ENCODE measurements around the gene VCL.

The VCL gene

DNA sequence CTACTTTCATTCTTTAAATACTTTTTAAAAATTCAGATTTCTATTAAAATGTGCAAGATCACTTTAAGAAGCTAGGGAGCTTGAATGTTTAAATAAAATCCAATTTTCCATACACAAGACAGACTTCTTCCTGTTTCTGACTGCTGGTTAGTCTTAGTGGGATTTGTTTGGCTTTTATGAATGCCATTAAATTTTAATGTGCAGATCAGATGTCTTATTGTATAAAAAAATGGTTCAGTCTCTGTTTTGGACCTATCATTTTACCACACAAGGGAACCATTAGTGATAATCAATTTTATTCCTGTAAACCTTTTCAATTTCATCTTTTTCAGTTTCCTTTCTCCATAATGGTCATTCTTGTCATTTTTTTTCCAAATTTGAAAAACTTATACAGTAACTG is 63.2 kb downstream of the VCL start:
- TF ChIP-seq GATA2 (IDR thresholded peaks at IDR 0.05; ENCODE audit: low read depth, low read length) (no peak), GATA3 (IDR thresholded peaks at IDR 0.05; ENCODE audit: low read depth, low read length) (no peak)

DNA sequence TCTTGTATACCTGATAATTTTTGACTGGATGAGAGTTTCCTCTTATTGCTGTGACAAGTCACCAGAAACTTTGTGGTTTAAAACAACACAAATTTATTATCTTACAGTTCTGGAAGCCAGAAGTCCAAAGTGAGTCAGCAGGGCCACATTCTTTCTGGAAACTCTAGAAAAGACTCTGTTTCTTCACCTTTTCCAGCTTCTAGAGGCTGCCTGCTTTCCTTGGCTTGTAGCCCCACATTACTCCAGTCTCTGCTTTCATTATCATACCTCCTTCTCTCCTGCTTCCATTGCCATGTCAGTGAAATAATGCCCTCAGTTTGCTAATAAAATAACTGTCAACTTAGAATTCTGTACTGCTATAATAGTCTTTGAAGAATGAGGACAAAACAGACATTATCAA is 65.3 kb downstream of the VCL start:
- no peak for TF ChIP-seq GATA3 (IDR thresholded peaks at IDR 0.05; ENCODE audit: low read depth, low read length)
- TF ChIP-seq GATA2 (IDR thresholded peaks at IDR 0.05; ENCODE audit: low read depth, low read length), result no peak

DNA sequence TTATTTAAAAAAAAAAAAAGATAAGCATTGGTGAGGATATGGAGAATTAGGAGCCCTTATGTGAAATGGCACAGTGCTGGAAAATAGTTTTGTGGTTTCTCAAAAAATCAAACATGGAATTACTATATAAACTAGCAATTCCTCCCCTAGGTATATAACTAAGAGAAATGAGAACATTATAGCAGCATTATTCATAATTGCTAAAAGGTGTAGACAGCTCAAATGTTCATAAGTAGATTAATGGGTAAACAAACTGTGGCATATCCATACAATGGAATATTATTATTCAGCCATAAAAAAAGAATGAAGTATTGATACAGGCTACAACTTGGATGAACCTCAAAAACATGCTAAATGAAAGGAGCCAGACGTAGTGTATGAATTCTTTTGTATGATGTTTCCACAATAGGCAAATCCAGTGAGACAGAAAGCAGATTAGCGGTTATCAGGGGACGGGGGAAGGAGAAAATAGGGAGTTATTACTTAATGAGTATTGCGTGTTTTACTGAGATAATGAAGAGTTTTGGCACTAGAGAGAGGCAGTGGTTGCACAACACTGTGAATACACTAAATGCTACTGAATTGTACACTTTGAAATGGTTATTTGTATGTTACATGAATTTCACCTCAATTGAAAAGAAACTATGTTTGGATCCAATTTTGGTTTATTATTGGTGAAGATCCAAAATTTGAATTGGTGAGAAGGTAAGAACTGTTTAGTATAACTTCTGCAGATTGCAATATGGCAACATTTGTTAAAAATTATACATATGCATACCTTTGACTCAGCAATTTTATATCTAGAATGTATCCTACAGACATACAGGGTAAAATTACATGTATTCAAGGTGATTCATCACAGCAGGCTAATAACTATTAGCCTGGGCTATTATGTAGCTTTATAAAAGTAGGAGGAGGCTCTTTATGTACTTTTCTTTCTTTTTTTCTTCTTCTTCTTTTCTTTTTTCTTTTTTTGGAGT is 69.7 kb downstream of the VCL start:
- no peak for TF ChIP-seq GATA2 (IDR thresholded peaks at IDR 0.05; ENCODE audit: low read depth, low read length)

DNA sequence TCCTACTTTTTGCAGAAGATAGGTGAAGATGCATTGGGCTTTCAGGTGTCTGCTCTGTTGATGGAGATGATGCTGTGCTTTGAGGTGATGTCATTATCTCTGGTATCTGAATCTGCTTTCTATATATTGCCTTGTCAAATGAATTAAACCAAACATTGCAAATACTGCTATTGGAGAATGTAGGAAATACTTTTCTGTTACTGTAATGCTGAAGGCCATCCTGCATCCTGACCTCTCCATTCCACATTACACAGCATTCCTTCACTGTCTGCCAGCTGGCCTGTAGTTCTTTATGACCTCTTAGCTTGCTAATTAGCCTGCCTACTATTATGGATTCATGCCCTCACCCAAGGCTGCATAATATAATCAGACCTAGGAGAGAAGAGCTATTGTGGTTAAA is 73.2 kb downstream of the VCL start:
- TF ChIP-seq GATA3 (IDR thresholded peaks at IDR 0.05; ENCODE audit: low read depth, low read length), result no peak
- TF ChIP-seq GATA2 (IDR thresholded peaks at IDR 0.05; ENCODE audit: low read depth, low read length), result no peak

DNA sequence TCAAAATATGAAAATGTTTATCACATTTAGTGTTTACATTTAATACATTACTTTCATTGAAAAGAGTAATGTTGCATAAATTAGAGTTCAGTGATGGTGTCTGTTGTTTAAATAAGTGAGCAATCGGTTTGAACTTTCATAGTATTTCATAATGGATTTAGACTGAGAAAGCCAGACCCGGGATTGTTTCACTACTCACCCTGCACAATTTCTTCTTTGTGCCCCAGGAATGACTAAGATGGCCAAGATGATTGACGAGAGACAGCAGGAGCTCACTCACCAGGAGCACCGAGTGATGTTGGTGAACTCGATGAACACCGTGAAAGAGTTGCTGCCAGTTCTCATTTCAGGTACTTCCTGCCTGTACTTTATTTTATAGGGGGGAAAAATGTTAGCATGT is 74.6 kb downstream of the VCL start:
- TF ChIP-seq GATA3 (IDR thresholded peaks at IDR 0.05; ENCODE audit: low read depth, low read length), result no peak

DNA sequence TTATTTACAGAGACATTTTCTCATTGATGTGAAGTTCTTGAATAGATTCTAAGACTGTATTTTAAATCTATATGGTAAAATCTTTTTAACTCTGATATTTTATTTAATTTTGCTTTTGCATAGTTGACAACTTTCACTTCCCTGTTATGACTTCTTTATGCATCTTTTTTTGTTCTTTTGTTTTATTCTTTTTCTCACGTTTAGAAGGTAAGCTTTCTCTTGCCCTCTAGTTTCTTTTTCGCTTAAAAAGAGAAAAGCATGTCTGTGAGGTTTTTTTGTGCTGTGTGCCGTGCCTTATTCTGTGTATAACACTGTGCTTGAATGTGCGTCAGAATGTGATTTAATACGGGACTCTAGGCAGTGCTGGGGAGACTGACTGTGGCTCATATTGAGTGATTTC is 78.0 kb downstream of the VCL start:
- TF ChIP-seq GATA3 (IDR thresholded peaks at IDR 0.05; ENCODE audit: low read depth, low read length) (no peak), GATA2 (IDR thresholded peaks at IDR 0.05; ENCODE audit: low read depth, low read length) (no peak)

DNA sequence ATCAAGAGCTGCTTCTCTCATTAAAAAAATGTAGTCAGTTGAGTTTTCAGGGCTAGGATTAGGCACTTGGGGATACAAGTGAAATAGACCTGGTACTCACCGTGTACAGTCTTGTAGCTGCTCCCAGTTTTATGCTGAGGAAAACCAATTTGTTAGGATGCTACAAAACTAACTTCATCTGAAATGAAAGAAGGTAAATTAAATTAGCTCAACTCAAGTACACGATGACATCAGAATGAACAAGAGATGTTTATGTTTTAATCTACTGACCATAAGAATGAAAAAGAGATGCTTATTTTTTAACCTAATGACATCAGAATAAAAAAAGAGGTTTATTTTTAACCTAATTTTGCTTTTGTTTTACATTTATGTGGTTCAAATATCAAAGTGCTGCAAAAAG is 79.0 kb downstream of the VCL start:
- TF ChIP-seq GATA3 (IDR thresholded peaks at IDR 0.05; ENCODE audit: low read depth, low read length), result no peak
- no peak for TF ChIP-seq GATA2 (IDR thresholded peaks at IDR 0.05; ENCODE audit: low read depth, low read length)

DNA sequence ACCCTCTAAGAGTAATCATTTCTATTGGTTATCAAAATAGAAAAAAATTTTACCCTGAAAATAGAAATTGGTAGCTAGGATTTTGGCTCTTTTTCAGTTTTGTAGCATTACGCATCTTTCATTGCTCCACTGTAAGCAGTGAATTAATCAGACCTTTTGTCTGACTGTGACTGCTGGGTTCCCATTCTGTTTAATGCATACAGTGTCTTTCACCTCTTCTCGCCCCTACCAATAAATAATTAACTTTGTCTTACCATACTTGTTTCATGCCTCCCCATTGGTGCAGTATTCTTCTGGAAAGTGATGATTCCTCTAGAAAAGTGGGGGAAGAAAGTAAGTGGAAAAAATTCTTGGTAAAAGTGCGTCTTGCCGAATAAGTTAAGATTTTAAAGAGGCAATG is 79.5 kb downstream of the VCL start:
- TF ChIP-seq GATA2 (IDR thresholded peaks at IDR 0.05; ENCODE audit: low read depth, low read length) (no peak), GATA3 (IDR thresholded peaks at IDR 0.05; ENCODE audit: low read depth, low read length) (no peak)

DNA sequence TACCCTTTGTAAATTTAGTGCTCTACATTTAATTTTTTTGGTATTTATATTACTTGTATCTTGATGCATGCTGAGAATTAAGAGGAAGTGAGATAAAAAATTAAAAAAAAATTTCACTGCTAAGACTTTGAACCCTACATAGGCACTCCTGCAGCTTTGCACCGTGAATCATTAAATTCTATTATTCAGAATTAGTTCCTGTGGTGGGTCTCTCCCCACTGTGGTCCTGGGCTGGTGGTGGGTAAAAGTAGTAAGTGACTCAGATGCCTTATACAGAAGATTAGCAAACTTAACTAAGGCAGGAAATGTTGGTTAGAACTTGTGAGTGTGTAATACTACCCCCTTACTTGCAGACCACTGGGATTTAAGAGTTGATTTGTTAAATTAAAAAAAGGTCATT is 80.1 kb downstream of the VCL start:
- TF ChIP-seq GATA3 (IDR thresholded peaks at IDR 0.05; ENCODE audit: low read depth, low read length) (no peak), GATA2 (IDR thresholded peaks at IDR 0.05; ENCODE audit: low read depth, low read length) (no peak)

DNA sequence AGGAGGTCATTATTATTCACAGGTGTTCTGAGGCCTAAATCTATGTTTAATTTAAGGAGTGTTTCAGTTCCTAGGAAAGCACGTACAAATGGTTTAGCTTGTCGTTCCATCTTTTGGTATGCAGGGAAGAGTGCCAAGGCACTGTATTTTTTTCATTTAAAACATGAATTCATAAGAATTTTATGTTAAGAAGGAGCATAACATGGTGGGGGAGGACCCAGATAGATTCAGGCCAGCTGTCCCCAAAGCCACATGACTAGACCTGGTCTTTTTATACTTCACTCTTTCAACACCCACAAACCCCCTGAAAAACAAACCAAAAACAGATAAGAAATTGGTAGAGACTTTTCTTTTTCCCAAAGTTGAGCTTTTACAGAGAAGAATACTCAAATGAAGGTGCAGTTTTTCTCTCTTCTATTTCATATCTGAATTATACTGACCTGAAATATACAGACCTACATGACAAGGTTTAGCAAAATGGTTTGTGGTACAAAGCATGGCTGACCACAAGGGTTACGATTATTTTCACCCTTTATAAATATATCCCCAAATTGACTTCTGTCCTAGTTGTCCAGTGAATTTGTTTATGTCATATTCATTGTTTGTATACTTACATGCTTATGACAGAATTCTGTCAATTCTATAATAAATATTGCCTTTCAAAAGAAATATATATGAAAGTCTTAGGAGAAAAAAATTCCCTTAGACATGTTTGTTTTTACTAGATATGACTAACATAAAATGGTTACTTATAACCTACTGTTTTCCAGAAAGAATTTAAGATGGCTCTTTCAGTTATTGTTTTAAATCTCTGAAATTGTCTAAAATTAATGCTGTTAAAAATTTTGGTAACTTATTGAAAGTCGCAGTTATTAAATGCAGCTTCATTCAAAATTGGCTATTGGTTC is 81.4 kb downstream of the VCL start:
- TF ChIP-seq GATA2 (IDR thresholded peaks at IDR 0.05; ENCODE audit: low read depth, low read length) (no peak), GATA3 (IDR thresholded peaks at IDR 0.05; ENCODE audit: low read depth, low read length) (no peak)

DNA sequence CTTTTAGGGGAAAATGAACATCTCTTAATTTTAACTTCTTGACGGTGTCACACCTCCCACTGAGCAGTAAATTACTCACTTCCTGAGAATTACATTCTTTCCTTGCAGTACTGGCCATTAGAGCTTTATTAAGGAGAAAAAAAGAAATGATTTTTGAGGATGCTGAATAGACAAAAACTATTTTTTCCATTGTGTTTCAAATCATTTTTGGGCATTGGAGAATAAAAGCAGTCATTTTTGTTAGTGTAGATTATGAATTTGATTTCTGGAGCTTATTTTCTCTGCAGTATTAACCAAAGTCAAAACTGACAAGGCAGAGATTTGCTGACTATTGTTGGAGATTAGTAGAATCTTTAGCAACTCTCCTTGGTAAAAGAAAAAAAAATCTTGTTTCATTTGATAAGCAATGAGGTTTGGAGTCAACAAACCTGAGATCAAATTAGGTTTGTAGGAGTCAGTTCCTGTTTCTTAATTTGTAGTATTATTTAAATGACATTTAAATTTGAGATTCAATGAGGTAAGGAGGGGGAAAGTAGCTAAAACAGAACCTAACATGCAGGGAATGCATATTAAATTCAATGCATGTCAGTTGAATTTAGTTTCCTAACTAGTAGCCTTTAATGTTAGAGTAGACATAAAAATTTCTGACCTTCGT is 82.1 kb downstream of the VCL start:
- TF ChIP-seq GATA3 (IDR thresholded peaks at IDR 0.05; ENCODE audit: low read depth, low read length), result no peak
- TF ChIP-seq GATA2 (IDR thresholded peaks at IDR 0.05; ENCODE audit: low read depth, low read length), result no peak

DNA sequence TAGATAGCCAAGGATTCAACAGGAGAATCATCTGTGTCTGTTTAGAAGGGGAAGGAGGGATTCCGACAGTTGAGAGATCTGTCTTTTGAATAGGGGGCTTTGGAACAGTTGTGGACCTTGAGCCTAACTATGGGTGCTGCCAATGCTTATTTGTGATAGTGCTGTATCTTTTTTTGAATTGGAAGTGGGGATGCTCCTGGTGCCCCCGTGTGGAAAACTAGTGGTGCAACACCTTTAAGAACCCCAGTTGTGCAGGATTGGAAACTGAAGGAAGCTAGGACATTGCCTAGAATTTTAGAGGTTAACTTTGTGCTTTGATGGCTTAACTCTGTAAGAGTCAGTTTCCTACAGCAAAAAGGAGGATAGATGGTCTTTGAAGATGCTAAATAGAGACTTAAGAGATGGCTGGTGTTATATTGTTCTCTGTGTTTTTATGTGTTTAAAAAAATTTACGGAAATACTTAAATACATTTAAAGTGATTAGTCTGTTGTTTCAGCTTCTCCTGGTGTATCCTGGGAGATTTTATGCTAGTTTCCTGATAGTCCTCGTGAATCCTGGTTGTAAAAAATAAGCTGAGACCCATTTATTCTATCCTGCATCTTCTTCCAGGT is 83.4 kb downstream of the VCL start:
- TF ChIP-seq GATA3 (IDR thresholded peaks at IDR 0.05; ENCODE audit: low read depth, low read length) (no peak), GATA2 (IDR thresholded peaks at IDR 0.05; ENCODE audit: low read depth, low read length) (no peak)

DNA sequence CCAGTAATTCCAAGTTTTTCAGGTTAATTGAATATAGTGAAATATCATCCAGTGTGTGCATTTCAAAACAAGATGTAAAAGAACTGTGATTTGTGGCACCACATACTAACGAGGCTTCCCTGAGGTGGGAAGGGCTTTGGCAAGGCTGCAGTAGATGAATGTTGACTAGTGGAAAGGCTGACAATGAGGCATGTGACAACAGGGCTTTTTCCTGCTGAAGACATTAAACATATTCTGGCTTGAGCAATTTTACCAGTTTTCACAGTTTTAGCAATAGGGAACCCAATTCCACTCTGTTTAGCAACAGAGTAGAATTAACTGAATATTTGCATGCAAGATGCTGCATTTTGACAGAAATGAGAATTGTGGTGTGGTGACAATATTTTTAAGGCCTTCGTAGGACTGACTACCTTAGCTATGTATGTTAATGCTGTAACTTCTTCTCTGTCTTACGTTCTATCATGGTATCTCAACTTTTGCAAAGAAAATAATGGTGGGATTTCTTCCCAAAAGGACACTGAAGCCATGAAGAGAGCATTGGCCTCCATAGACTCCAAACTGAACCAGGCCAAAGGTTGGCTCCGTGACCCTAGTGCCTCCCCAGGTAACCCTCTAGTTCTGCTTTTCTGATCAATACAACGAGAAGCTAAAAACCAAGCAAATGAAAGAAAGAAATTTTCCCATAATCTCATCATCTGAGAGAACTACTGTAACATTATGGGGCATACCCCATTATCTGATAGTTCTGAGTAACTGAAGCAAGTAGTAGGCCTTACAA is 84.2 kb downstream of the VCL start:
- no peak for TF ChIP-seq GATA2 (IDR thresholded peaks at IDR 0.05; ENCODE audit: low read depth, low read length)
- no peak for TF ChIP-seq GATA3 (IDR thresholded peaks at IDR 0.05; ENCODE audit: low read depth, low read length)

Measured in SH-SY5Y (cell line).